Fibroblast of lung (primary cell): ENCODE data around the gene FGR.

ENCODE experiments used
- CTCF ChIP-seq, 2 donors: IDR thresholded peaks in 1 of 2; conservative IDR thresholded peaks in 1 of 2; 1 replicate in 1 of 2; 2 replicates in 1 of 2; pipeline ENCODE4 v1.5.1; 2011 to 2012; ENCODE audit warnings: low read length in 2 of 2, control low read depth in 1 of 2, inconsistent platforms in 1 of 2, low read depth in 1 of 2, mild to moderate bottlenecking in 1 of 2
- EZH2 ChIP-seq: IDR thresholded peaks from 2 replicates; pipeline ENCODE4 v1.5.1; 2012; ENCODE audit warnings: low read length, control low read depth, mild to moderate bottlenecking; ENCODE audit errors: missing control alignments

- no peak for TF ChIP-seq CTCF (conservative IDR thresholded peaks at IDR 0.05 in 1 of 2, IDR thresholded peaks at IDR 0.05 in 1 of 2; ENCODE audit: low read depth in 1 of 2, low read length in 2 of 2)
- no peak for TF ChIP-seq EZH2
Measured at GRCh38 chr1:27611450-27611849, 23.5 kb downstream of the FGR start.
